A673 (cell line): ENCODE measurements around the gene MED27. TPM values are rescaled to one million over a fixed set of nuclear protein-coding genes. Genes with fewer than 3 reads are reported as not detected.

ENCODE experiments used
- BruUV-seq: library from RNA; stranded (reverse); fragments of 400-500 nt; replicated peaks from 2 replicates; lab custom pipeline; 2021; lab: Mats Ljungman, UMichigan
- CTCF ChIA-PET: fragments of 300-600 bp; sonication (Branson Sonifier 250); formaldehyde crosslinking; loops from one replicate; lab custom pipeline; 2022; ENCODE audit warnings: antibody characterized with exemption; lab: Charles Lee
- POLR2A ChIA-PET: fragments of 300-600 bp; sonication (Branson Sonifier 250); formaldehyde crosslinking; loops from one replicate; lab custom pipeline; 2022; ENCODE audit warnings: antibody characterized with exemption; ENCODE audit not compliant: low non-redundant PET; lab: Charles Lee
- DNase-seq: peaks from one replicate; pipeline ENCODE4 v3.0.0-alpha.2; 2015; ENCODE audit warnings: low spot score
- H3K27ac ChIP-seq: fragments of 200-600 bp; sonication (generic); 2 replicates; pipeline ENCODE4 v1.5.1; 2016; ENCODE audit warnings: mixed run types, low read depth, mild to moderate bottlenecking, mixed read lengths, antibody characterized with exemption, low read length; ENCODE audit not compliant: poor library complexity, severe bottlenecking
- H3K27me3 ChIP-seq: fragments of 200-600 bp; sonication (generic); replicated peaks from 2 replicates; pipeline ENCODE4 v1.6.1; 2017; ENCODE audit warnings: mixed run types, low read depth, mild to moderate bottlenecking, mixed read lengths, antibody characterized with exemption, low read length; ENCODE audit not compliant: insufficient read depth, poor library complexity
- H3K36me3 ChIP-seq: fragments of 200-600 bp; sonication (generic); 2 replicates; pipeline ENCODE4 v1.6.1; 2016; ENCODE audit warnings: mixed run types, mild to moderate bottlenecking, mixed read lengths, antibody characterized with exemption, low read length; ENCODE audit not compliant: insufficient read depth, poor library complexity, severe bottlenecking
- H3K4me1 ChIP-seq: fragments of 200-600 bp; sonication (generic); 2 replicates; pipeline ENCODE4 v1.6.1; 2017; ENCODE audit warnings: mixed run types, mild to moderate bottlenecking, mixed read lengths, antibody characterized with exemption, low read length; ENCODE audit not compliant: insufficient read depth, poor library complexity, severe bottlenecking
- H3K4me3 ChIP-seq: fragments of 200-600 bp; sonication (generic); 2 replicates; pipeline ENCODE4 v1.5.1; 2016; ENCODE audit warnings: low read depth, mixed run types, mild to moderate bottlenecking, mixed read lengths, low read length; ENCODE audit not compliant: poor library complexity, severe bottlenecking
- H3K9me3 ChIP-seq: fragments of 200-600 bp; sonication (generic); 2 replicates; pipeline ENCODE4 v1.6.1; 2016; ENCODE audit warnings: mixed run types, low read depth, mild to moderate bottlenecking, mixed read lengths, antibody characterized with exemption, low read length; ENCODE audit not compliant: poor library complexity, severe bottlenecking
- CTCF ChIP-seq: fragments of 300-800, 200-600 bp; sonication (generic); conservative IDR thresholded peaks from 2 replicates; pipeline ENCODE4 v1.5.1; 2017; ENCODE audit warnings: low read depth, mild to moderate bottlenecking, antibody characterized with exemption, low read length, moderate library complexity, mixed read lengths
- EZH2 ChIP-seq: fragments of 200-600 bp; sonication (generic); IDR thresholded peaks from 2 replicates; pipeline ENCODE4 v1.6.1; 2017; ENCODE audit warnings: borderline replicate concordance, low read depth, mild to moderate bottlenecking, mixed read lengths, antibody characterized with exemption, low read length; ENCODE audit not compliant: poor library complexity, severe bottlenecking
- intact Hi-C: fragments of 100-400 bp; cut with micrococcal nuclease; formaldehyde crosslinking; loops from one replicate; pipeline ENCODE4 v1.10.0; 2022; ENCODE audit not compliant: unreplicated experiment
- total RNA-seq: library from RNA; stranded (reverse); gene quantifications from 2 replicates; pipeline ENCODE4 v1.2.3, GENCODE V29; 2021

The MED27 gene
- total RNA-seq, 1 experiment from 2014 or later = 45.4 TPM

- Histone ChIP-seq H3K4me3 (no peak overlapping the region), H3K27me3 (no peaks in the 10 kb centered on the region), H3K4me1 (no peaks in the 10 kb centered on the region), H3K36me3 (no peaks in the 10 kb centered on the region), H3K27ac (no peak overlapping the region), H3K9me3 (no peaks in the 10 kb centered on the region)
- intact Hi-C loops = no loop called here
- ChIA-PET POLR2A (no interaction called here), CTCF (interaction anchor here (0.7 kb wide), 1 partner anchor 92 kb away, joined by 3 read pairs; no protein-coding TSS in a partner anchor)
- BruUV-seq = no TSS peak
- TF ChIP-seq CTCF (no peak), EZH2 (no peak)
- no peak for DNase-seq
These were observed 231.9 kb downstream of the MED27 start for GRCh38 chr9:131847665-131848354.

GRCh38 chr9:131845305-131846298, 234.1 kb downstream of the MED27 start:
- ChIA-PET CTCF (no interaction called here), POLR2A (no interaction called here)
- Histone ChIP-seq H3K4me1 (no peaks in the 10 kb centered on the region), H3K9me3 (no peaks in the 10 kb centered on the region), H3K4me3 (no peak overlapping the region), H3K27ac (no peak overlapping the region), H3K36me3 (no peaks in the 10 kb centered on the region), H3K27me3 (no peaks in the 10 kb centered on the region)
- DNase-seq = no peak
- intact Hi-C loops = no loop called here
- BruUV-seq = no TSS peak
- no peak for TF ChIP-seq EZH2
- TF ChIP-seq CTCF = no peak

- DNase-seq = no peak
- ChIA-PET CTCF (no interaction called here), POLR2A (no interaction called here)
- no peaks in the 10 kb centered on the region for H3K4me1 ChIP-seq
- no peaks in the 10 kb centered on the region for H3K36me3 ChIP-seq
- H3K27ac ChIP-seq = no peak overlapping the region
- H3K9me3 ChIP-seq = no peaks in the 10 kb centered on the region
- TF ChIP-seq EZH2 (no peak), CTCF (no peak)
- BruUV-seq = no TSS peak
- H3K27me3 ChIP-seq = no peaks in the 10 kb centered on the region
- H3K4me3 ChIP-seq = no peak overlapping the region
- intact Hi-C loops = no loop called here
These were observed 234.9 kb downstream of the MED27 start for GRCh38 chr9:131844745-131845118.
